Measurements from ENCODE around the gene PPP1R3G. TPM values are rescaled to one million over a fixed set of nuclear protein-coding genes. Genes with fewer than 3 reads are reported as not detected.

PPP1R3G gene
- total RNA-seq, 1 donor from 2014 or later = 0.41 TPM

- no peak for ATAC-seq
- Histone ChIP-seq H3K27ac (no peak overlapping the region), H3K9me3 (no peaks in the 10 kb centered on the region), H3K4me3 (no peak overlapping the region), H3K4me1 (no peaks in the 10 kb centered on the region), H3K36me3 (no peaks in the 10 kb centered on the region), H3K27me3 (ENCODE audit: low read depth) (no peaks in the 10 kb centered on the region)
- intact Hi-C loops (cut with DNase I) = no loop called here
- no peak for DNase-seq
- TF ChIP-seq CTCF (IDR thresholded peaks at IDR 0.05) = no peak
Measured at GRCh38 chr6:5102267-5102970, 17.3 kb downstream of the PPP1R3G start.

DNA sequence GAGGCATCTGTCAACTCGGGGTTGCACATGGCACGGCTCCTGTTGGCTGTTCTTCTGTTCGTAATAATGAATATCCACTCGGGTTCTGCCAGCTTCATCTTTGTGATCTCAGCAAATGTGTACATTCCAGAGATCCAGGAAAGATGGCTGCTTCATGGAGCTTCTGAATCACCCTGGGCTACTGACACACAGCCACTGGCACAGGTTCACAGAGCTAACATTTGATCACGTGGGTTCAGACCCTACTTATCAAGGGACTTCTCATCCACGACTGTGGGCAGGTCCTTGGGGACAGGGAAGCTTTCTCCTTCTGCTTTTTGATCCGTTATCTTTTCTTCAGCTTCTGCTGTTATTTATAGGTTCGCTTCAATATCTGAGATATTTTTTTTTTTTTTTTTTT, 18.1 kb downstream of the PPP1R3G start:
- DNase-seq (no peak), ATAC-seq (no peak)
- H3K9me3 ChIP-seq = no peaks in the 10 kb centered on the region
- no peak overlapping the region for H3K27ac ChIP-seq
- no peak overlapping the region for H3K4me3 ChIP-seq
- intact Hi-C loops (cut with DNase I) = no loop called here
- no peaks in the 10 kb centered on the region for H3K36me3 ChIP-seq
- TF ChIP-seq CTCF (IDR thresholded peaks at IDR 0.05) = no peak
- no peaks in the 10 kb centered on the region for H3K27me3 ChIP-seq (ENCODE audit: low read depth)
- no peaks in the 10 kb centered on the region for H3K4me1 ChIP-seq

DNA sequence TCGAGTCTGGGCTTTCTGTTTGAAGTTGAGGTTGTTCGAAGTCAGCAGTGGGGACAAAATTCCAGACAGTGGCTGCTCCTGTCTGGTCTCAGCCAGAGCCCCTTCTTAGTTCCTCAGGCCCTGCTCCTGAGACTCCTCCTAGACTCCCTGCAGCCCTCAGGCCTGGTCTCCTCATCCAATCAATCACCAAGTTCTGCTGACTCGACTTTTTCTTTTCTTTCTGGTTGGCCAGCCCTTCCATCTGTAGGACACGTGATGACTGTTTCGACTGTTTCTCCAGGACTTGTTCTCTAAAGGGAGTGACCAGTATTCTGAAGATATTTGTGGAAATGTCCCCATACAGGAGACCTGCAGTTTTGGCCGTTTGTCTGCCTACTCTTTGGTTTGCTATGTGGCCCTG, 19.5 kb downstream of the PPP1R3G start:
- Histone ChIP-seq H3K27me3 (ENCODE audit: low read depth) (no peaks in the 10 kb centered on the region), H3K4me3 (no peak overlapping the region), H3K9me3 (no peaks in the 10 kb centered on the region), H3K4me1 (no peaks in the 10 kb centered on the region), H3K27ac (no peak overlapping the region), H3K36me3 (no peaks in the 10 kb centered on the region)
- ATAC-seq (no peak), DNase-seq (no peak)
- intact Hi-C loops (cut with DNase I) = no loop called here
- no peak for TF ChIP-seq CTCF (IDR thresholded peaks at IDR 0.05)

DNA sequence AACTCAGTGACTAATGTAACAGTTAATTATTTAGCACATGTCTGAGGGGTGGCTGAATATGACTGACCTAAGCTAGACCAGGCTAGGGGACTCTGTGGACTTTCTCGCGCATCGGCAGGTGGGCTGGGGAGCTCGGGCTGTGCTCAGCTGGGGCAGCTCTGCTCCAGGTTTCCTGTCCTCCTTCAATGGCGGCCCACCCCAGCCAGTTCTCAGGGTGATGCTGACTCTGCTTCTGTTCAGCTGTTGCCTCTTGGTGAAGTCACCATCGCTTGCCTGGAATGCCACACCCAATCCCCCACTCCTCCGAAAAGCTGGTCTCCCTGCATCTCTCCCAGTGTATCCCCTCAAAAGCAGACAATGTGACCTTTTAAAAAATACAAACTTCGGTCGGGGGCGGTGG, 20.0 kb downstream of the PPP1R3G start:
- Histone ChIP-seq H3K4me3 (no peak overlapping the region), H3K27ac (no peak overlapping the region), H3K9me3 (no peaks in the 10 kb centered on the region), H3K36me3 (no peaks in the 10 kb centered on the region), H3K4me1 (no peaks in the 10 kb centered on the region), H3K27me3 (ENCODE audit: low read depth) (no peaks in the 10 kb centered on the region)
- no peak for ATAC-seq
- TF ChIP-seq CTCF (IDR thresholded peaks at IDR 0.05) = no peak
- no peak for DNase-seq
- intact Hi-C loops (cut with DNase I) = no loop called here

DNA sequence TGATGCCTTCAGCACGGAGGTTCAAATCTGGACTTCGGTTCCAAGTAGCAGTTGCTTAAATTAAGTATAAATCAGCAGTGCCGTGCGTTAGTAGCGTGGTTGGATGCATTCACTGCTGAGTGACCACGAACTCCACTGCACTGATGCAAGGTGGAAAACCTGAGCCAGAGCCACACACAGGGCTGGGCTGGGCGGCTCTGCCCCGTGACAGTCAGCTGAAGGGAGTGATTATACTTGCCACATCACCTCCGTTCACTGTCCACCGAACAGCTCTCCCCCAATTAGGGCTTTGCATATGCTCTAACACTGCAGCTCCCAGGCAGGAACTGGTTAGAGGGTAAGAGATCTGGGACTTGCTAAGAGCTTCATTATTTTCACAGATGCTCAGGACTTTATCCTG, 22.2 kb downstream of the PPP1R3G start:
- Histone ChIP-seq H3K36me3 (no peaks in the 10 kb centered on the region), H3K4me3 (no peak overlapping the region), H3K4me1 (no peaks in the 10 kb centered on the region), H3K27ac (no peak overlapping the region), H3K27me3 (ENCODE audit: low read depth) (no peaks in the 10 kb centered on the region), H3K9me3 (no peaks in the 10 kb centered on the region)
- TF ChIP-seq CTCF (IDR thresholded peaks at IDR 0.05) = no peak
- DNase-seq (no peak), ATAC-seq (no peak)
- intact Hi-C loops (cut with DNase I) = no loop called here
